Measurements from ENCODE around the gene ZNF513. TPM values are rescaled to one million over a fixed set of nuclear protein-coding genes. Genes with fewer than 3 reads are reported as not detected.

The ZNF513 gene
- total RNA-seq, 5 donors from 2014 or later (not counting 1 experiment from before 2014, with no cell fraction given) = 20.6 to 27.0 (median 21.9) TPM

DNA sequence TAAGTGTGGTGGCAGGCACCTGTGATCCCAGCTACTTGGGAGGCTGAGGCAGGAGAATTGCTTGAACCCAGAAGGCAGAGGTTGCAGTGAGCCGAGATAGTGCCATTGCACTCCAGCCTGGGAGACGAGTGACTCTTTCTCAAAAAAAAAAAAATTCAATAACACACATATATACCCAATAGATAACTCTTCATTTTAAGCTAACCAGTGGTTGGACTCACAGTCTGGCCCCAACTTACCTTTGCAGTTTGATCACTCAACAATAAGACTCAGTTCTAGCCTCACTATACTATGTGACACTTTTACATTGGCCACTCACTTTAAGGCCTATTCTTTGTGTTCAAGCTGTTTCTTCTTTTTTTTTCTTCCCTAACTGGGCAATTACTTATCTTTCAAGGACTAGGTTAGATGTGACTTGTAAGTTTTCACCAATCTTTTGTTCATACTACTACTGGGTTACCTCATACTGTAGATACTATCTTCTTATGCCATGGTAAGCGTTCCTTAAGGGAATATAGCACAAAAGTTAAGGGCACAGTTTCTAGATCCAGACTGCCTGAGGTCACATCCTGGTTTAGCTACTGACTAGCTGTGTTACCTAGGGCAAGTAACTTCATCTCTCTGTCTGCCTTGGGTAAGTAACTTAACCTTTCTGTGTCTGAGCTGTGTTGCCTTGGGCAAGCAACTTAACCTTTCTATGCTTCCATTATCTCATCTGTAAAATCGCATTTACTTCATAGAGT lies 17.7 kb downstream of the ZNF513 start:
- peaks cover 1 to 4% of the 10 kb centered on the region in 2 experiments for H3K4me1 ChIP-seq (ENCODE audit: control insufficient read depth in 1 of 2, extremely low read depth in 1 of 2, insufficient read depth in 2 of 2, low read length in 2 of 2)
- no peaks in the 10 kb centered on the region for H3K27me3 ChIP-seq (replicated peaks in 1 of 2; ENCODE audit: control insufficient read depth in 2 of 2, extremely low read depth in 1 of 2, insufficient read depth in 2 of 2, low read length in 1 of 2)
- Mint-ChIP-seq H3K36me3 (peaks cover 25% of the 10 kb centered on the region), H3K4me3 (no peak overlapping the region), H3K4me1 (peaks cover 8 to 14% (median 11%) of the 10 kb centered on the region in 3 donors), H3K27me3 (no peaks in the 10 kb centered on the region), H3K27ac (no peak overlapping the region), H3K9me3 (no peaks in the 10 kb centered on the region)
- H3K27ac ChIP-seq (ENCODE audit: low read length) = no peak overlapping the region
- peaks cover 2 to 40% of the 10 kb centered on the region in 2 donors for H3K36me3 ChIP-seq (ENCODE audit: control insufficient read depth in 2 of 2, extremely low read depth in 1 of 2, insufficient read depth in 1 of 2, low read length in 1 of 2)
- DNase-seq (no peak), ATAC-seq (replicated peaks in 1 of 4) (no peak)
- WGBS (ENCODE audit: insufficient coverage) = 100% methylated on average over 2 of the region's 4 CpGs
- no peaks in the 10 kb centered on the region for H3K9me3 ChIP-seq
- H3K4me3 ChIP-seq (ENCODE audit: control insufficient read depth in 1 of 2, extremely low read depth in 1 of 2, low read length in 1 of 2) = no peak overlapping the region
- CTCF ChIA-PET = interaction anchor here in 1 of 2 donors (0.5 to 0.6 kb wide), 2 partner anchors 12 to 651 kb away, joined by 3 to 4 read pairs; no protein-coding TSS in a partner anchor
- POLR2A ChIA-PET = interaction anchor here in 1 of 2 donors (0.7 kb wide), 1 partner anchor 1802 kb away, joined by 3 read pairs; no protein-coding TSS in a partner anchor

DNA sequence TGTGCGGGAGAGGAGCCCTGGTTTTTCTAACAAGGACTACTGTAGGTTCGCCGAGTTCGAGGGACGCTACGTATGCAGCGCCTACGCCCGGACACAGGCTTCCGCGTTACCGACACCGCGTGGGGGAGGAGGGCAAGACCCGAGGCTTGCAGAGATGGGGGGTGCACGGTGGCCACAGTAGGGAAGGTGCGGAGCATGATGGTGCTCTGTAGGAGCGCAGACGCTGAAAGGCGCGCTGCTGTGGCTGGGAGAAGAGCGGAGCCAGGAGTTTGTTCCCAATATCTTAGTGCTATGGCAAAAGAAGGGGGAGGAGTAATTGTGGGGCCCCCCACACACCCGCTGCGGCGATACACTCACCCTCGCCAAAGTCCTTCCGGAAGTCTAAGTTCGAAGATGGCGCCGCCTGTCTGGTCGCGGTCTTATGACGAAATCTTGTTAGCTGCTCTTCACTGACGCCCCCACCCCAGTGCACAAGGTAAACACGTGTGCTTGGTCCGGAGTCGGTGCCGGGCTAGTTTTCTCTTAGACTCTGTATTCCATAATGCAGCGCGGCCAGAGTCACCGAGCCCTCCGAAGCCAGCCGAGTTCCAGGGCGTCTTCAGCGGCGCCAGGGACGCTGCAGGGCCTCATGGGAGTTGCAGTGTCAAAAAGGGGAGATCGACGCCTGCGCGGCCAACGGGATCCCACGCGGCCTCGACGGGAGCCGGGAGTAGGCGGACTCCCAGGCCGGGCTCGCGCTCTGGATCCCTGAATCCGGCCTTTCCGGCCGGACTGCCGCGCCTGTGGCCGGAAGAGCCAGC lies 24.0 kb downstream of the ZNF513 start, which contains the start of gene GTF3C2:
GTF3C2 (minus strand) TSS at position 383 of the 800 bp plus-strand sequence. CDS start 13,210 bp downstream, outside the sequence.
- H3K9me3 ChIP-seq = no peaks in the 10 kb centered on the region
- H3K36me3 ChIP-seq (ENCODE audit: control insufficient read depth in 2 of 2, extremely low read depth in 1 of 2, insufficient read depth in 1 of 2, low read length in 1 of 2) = no peaks in the 10 kb centered on the region
- peak within 1 kb of the TSS; percentile 94 to 98 for H3K4me3 ChIP-seq (ENCODE audit: control insufficient read depth in 1 of 2, extremely low read depth in 1 of 2, low read length in 1 of 2)
- H3K4me3 Mint-ChIP-seq = peak within 1 kb of the TSS; percentile 93 to 100 (median 98)
- WGBS (ENCODE audit: insufficient coverage) = under 1% methylated on average over 60 of the region's 67 CpGs
- DNase-seq = peak; percentile 81 to 97 (median 89)
- CTCF ChIA-PET = interaction anchor here (0.5 to 1.3 kb wide), 5 partner anchors 13 to 293 kb away, joined by 3 to 6 read pairs (median 3); partner anchors contain the start of genes EIF2B4 (in 1 of the 2), MPV17 (in 1 of the 2) and PPM1G (in 1 of the 2)
- POLR2A ChIA-PET = no interaction called here
- H3K9me3 Mint-ChIP-seq = no peaks in the 10 kb centered on the region
- no peaks in the 10 kb centered on the region for H3K36me3 Mint-ChIP-seq
- peak; percentile 78 to 83 (median 82) for ATAC-seq (replicated peaks in 1 of 4)
- peak within 1 kb of the TSS; percentile 91 for H3K27ac ChIP-seq (ENCODE audit: low read length)
- peaks cover 9 to 52% of the 10 kb centered on the region in 2 experiments for H3K4me1 ChIP-seq (ENCODE audit: control insufficient read depth in 1 of 2, extremely low read depth in 1 of 2, insufficient read depth in 2 of 2, low read length in 2 of 2)
- H3K27me3 Mint-ChIP-seq = no peaks in the 10 kb centered on the region
- H3K27ac Mint-ChIP-seq = peak within 1 kb of the TSS; percentile 97 to 99
- peaks cover 57 to 62% (median 60%) of the 10 kb centered on the region in 3 donors for H3K4me1 Mint-ChIP-seq
- H3K27me3 ChIP-seq (replicated peaks in 1 of 2; ENCODE audit: control insufficient read depth in 2 of 2, extremely low read depth in 1 of 2, insufficient read depth in 2 of 2, low read length in 1 of 2) = no peaks in the 10 kb centered on the region

DNA sequence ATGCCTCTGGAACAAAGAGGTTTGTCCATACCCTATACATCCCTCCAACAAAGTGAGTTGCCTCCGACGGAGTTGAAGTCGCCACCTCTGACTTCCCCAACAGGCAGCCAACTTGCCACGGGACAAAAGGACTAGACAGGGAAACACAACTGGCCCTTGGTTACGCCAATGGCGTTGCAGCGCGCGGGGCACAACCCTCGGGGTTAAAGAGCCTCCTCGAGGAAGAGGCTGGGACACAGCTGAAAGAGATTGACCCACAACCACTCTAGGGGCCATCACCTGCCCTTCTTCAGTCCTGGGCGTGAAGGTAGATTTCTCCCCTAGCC lies 24.5 kb downstream of the ZNF513 start:
- ChIA-PET CTCF (interaction anchor here in 1 of 2 donors (1.0 to 1.3 kb wide), 3 partner anchors 33 to 54 kb away, joined by 3 to 6 read pairs (median 3); partner anchors contain the start of genes MPV17 and PPM1G), POLR2A (interaction anchor here in 1 of 2 donors (0.6 kb wide), 1 partner anchor 23 kb away, joined by 3 read pairs; no protein-coding TSS in a partner anchor)
- DNase-seq (peak in 2 of 35 experiments; percentile 22 to 25), ATAC-seq (replicated peaks in 1 of 4) (peak; percentile 20 to 24 (median 23))
- no peaks in the 10 kb centered on the region for H3K36me3 Mint-ChIP-seq
- no peaks in the 10 kb centered on the region for H3K9me3 ChIP-seq
- no peaks in the 10 kb centered on the region for H3K9me3 Mint-ChIP-seq
- no peaks in the 10 kb centered on the region for H3K27me3 Mint-ChIP-seq
- peak overlapping the region; percentile 97 to 99 for H3K27ac Mint-ChIP-seq
- peaks cover 9 to 52% of the 10 kb centered on the region in 2 experiments for H3K4me1 ChIP-seq (ENCODE audit: control insufficient read depth in 1 of 2, extremely low read depth in 1 of 2, insufficient read depth in 2 of 2, low read length in 2 of 2)
- H3K4me3 ChIP-seq (ENCODE audit: control insufficient read depth in 1 of 2, extremely low read depth in 1 of 2, low read length in 1 of 2) = peak overlapping the region; percentile 94 to 98
- H3K27ac ChIP-seq (ENCODE audit: low read length) = peak overlapping the region; percentile 91
- H3K36me3 ChIP-seq (ENCODE audit: control insufficient read depth in 2 of 2, extremely low read depth in 1 of 2, insufficient read depth in 1 of 2, low read length in 1 of 2) = no peaks in the 10 kb centered on the region
- 0% methylated on average over 4 of the region's 12 CpGs for WGBS (ENCODE audit: insufficient coverage)
- no peaks in the 10 kb centered on the region for H3K27me3 ChIP-seq (replicated peaks in 1 of 2; ENCODE audit: control insufficient read depth in 2 of 2, extremely low read depth in 1 of 2, insufficient read depth in 2 of 2, low read length in 1 of 2)
- peak overlapping the region; percentile 93 to 100 (median 98) for H3K4me3 Mint-ChIP-seq
- H3K4me1 Mint-ChIP-seq = peaks cover 61 to 66% (median 65%) of the 10 kb centered on the region in 3 donors

DNA sequence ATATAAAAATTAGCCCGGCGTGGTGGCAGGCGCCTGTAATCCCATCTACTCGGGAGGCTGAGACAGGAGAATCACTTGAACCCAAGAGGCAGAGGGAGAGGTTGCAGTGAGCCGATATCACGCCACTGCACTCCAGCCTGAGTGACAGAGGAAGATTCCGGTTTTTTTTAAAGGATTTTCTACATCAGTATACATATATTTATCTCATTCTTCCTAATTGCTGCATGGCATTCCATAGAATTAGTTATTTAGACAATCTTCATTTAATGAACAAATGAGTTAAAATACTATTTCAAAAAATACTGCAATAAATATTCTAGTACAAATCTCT lies 26.0 kb downstream of the ZNF513 start:
- ATAC-seq (replicated peaks in 1 of 4) = no peak
- Mint-ChIP-seq H3K4me3 (peak overlapping the region; percentile 25 to 56 (median 50)), H3K27me3 (no peaks in the 10 kb centered on the region), H3K9me3 (no peaks in the 10 kb centered on the region), H3K27ac (no peak overlapping the region), H3K36me3 (peaks cover 6% of the 10 kb centered on the region), H3K4me1 (peaks cover 66 to 75% (median 69%) of the 10 kb centered on the region in 3 donors)
- ChIA-PET CTCF (interaction anchor here in 1 of 2 donors (0.6 to 0.7 kb wide), 2 partner anchors 10 to 329 kb away, joined by 3 to 5 read pairs; no protein-coding TSS in a partner anchor), POLR2A (interaction anchor here (0.6 kb wide), 3 partner anchors 10 to 294 kb away, joined by 3 to 5 read pairs (median 4); no protein-coding TSS in a partner anchor)
- no CpG with 5 or more reads among the region's 7 CpGs for WGBS (ENCODE audit: insufficient coverage)
- Histone ChIP-seq H3K36me3 (ENCODE audit: control insufficient read depth in 2 of 2, extremely low read depth in 1 of 2, insufficient read depth in 1 of 2, low read length in 1 of 2) (no peaks in the 10 kb centered on the region), H3K27me3 (replicated peaks in 1 of 2; ENCODE audit: control insufficient read depth in 2 of 2, extremely low read depth in 1 of 2, insufficient read depth in 2 of 2, low read length in 1 of 2) (no peaks in the 10 kb centered on the region), H3K9me3 (no peaks in the 10 kb centered on the region), H3K27ac (ENCODE audit: low read length) (no peak overlapping the region), H3K4me3 (ENCODE audit: control insufficient read depth in 1 of 2, extremely low read depth in 1 of 2, low read length in 1 of 2) (no peak overlapping the region), H3K4me1 (ENCODE audit: control insufficient read depth in 1 of 2, extremely low read depth in 1 of 2, insufficient read depth in 2 of 2, low read length in 2 of 2) (peaks cover 9 to 52% of the 10 kb centered on the region in 2 experiments)
- DNase-seq = no peak

DNA sequence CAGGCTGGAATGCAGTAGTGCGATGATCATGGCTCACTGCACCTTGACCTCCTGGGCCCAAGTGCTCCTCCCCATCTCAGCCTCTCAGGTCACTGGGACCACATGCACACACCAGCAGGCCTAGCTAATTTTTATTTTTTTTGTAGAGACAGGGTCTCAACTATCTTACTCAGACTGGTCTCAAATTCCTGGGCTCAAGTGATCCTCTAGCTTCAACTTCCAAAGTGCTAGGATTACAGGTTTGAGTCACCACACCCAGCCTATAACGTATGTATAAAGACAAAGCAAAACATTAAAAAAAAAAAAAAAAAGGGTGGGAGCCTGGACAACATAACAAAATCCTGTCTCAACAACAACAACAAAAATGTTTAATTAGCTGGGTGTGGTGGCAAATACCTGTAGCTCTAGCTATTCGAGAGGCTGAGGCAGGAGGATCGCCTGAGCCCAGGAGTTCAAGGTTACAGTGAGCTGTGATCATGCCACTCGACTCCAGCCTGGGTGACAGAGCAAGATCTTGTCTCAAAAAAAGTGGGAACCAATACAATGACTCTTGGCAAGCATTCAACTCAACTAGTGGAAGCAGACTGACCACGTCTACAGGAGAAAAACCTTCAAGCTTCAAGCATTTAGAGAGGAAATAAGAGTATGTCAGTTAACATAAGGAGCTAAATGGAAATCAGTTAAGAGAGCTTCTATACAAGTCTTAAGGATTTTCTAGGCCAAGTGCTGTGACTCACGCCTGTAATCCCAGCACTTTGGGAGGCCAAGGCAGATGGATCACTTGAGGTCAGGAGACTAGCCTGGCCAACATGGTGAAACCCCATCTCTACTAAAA lies 26.6 kb downstream of the ZNF513 start:
- ChIA-PET POLR2A (interaction anchor here (0.6 to 0.7 kb wide), 5 partner anchors 11 to 295 kb away, joined by 3 to 5 read pairs (median 4); no protein-coding TSS in a partner anchor), CTCF (interaction anchor here in 1 of 2 donors (0.6 to 0.7 kb wide), 3 partner anchors 10 to 330 kb away, joined by 3 to 5 read pairs (median 4); no protein-coding TSS in a partner anchor)
- Mint-ChIP-seq H3K27ac (no peak overlapping the region), H3K4me1 (peaks cover 71 to 77% (median 71%) of the 10 kb centered on the region in 3 donors), H3K9me3 (no peaks in the 10 kb centered on the region), H3K4me3 (peak overlapping the region; percentile 25 to 56 (median 50)), H3K27me3 (no peaks in the 10 kb centered on the region), H3K36me3 (peaks cover 6% of the 10 kb centered on the region)
- Histone ChIP-seq H3K4me3 (ENCODE audit: control insufficient read depth in 1 of 2, extremely low read depth in 1 of 2, low read length in 1 of 2) (no peak overlapping the region), H3K4me1 (ENCODE audit: control insufficient read depth in 1 of 2, extremely low read depth in 1 of 2, insufficient read depth in 2 of 2, low read length in 2 of 2) (peaks cover 9 to 52% of the 10 kb centered on the region in 2 experiments), H3K27me3 (replicated peaks in 1 of 2; ENCODE audit: control insufficient read depth in 2 of 2, extremely low read depth in 1 of 2, insufficient read depth in 2 of 2, low read length in 1 of 2) (no peaks in the 10 kb centered on the region), H3K36me3 (ENCODE audit: control insufficient read depth in 2 of 2, extremely low read depth in 1 of 2, insufficient read depth in 1 of 2, low read length in 1 of 2) (no peaks in the 10 kb centered on the region), H3K27ac (ENCODE audit: low read length) (no peak overlapping the region), H3K9me3 (no peaks in the 10 kb centered on the region)
- ATAC-seq (replicated peaks in 1 of 4) (no peak), DNase-seq (no peak)
- 91% methylated on average over 4 of the region's 7 CpGs for WGBS (ENCODE audit: insufficient coverage)
